ENCODE results near the gene CCDC106.

GRCh38 chr19:55673889-55674288 lies 25.9 kb downstream of the CCDC106 start:
- no peak for TF ChIP-seq BHLHE40 (IDR thresholded peaks at IDR 0.05; ENCODE audit: borderline replicate concordance)
- TF ChIP-seq TARDBP (IDR thresholded peaks at IDR 0.05), result no peak
- TF ChIP-seq FOXK2 (IDR thresholded peaks at IDR 0.05), result no peak
- TF ChIP-seq NFRKB (IDR thresholded peaks at IDR 0.05), result no peak
- no peak for TF ChIP-seq ELF4 (IDR thresholded peaks at IDR 0.05)
- no peak for TF ChIP-seq ARNT (IDR thresholded peaks at IDR 0.05)

Measured in HEK293T (cell line).